NCI-H1105 treated with DMSO at 0.1 percent for 48 hours (cell line): ENCODE results near the gene ZNF423.
A peak's percentile ranks its signal among the peaks of the same experiment; 100 is the strongest.

Source experiments
- DNase-seq: peaks from one replicate; lab custom pipeline; 2025; lab: John Stamatoyannopoulos, UW

ZNF423 gene

GRCh38 chr16:49750341-49751000, 105.4 kb downstream of the ZNF423 start:
- no peak for DNase-seq

GRCh38 chr16:49749816-49750215, 106.1 kb downstream of the ZNF423 start:
- DNase-seq: no peak

- peak; percentile 94 for DNase-seq
Observed at GRCh38 chr16:49748322-49748721, 107.6 kb downstream of the ZNF423 start.

GRCh38 chr16:49747654-49748053, 108.3 kb downstream of the ZNF423 start:
- no peak for DNase-seq

- no peak for DNase-seq
Observed at GRCh38 chr16:49746545-49746944, 109.4 kb downstream of the ZNF423 start.

GRCh38 chr16:49745311-49745747, 110.6 kb downstream of the ZNF423 start:
- DNase-seq: peak; percentile 47

- no peak for DNase-seq
Observed at GRCh38 chr16:49744244-49745220, 111.4 kb downstream of the ZNF423 start.

GRCh38 chr16:49743658-49744057, 112.3 kb downstream of the ZNF423 start:
- DNase-seq: no peak

GRCh38 chr16:49743203-49743464, 112.8 kb downstream of the ZNF423 start:
- DNase-seq: no peak

- no peak for DNase-seq
Observed at GRCh38 chr16:49742428-49743202, 113.3 kb downstream of the ZNF423 start.

GRCh38 chr16:49740256-49740655, 115.7 kb downstream of the ZNF423 start:
- DNase-seq: no peak

- peak; percentile 8 for DNase-seq
Observed at GRCh38 chr16:49739381-49739780, 116.5 kb downstream of the ZNF423 start.

GRCh38 chr16:49738832-49739231, 117.1 kb downstream of the ZNF423 start:
- no peak for DNase-seq

- DNase-seq: no peak
Observed at GRCh38 chr16:49738001-49738400, 117.9 kb downstream of the ZNF423 start.

- DNase-seq: no peak
Observed at GRCh38 chr16:49737541-49737940, 118.4 kb downstream of the ZNF423 start.

- no peak for DNase-seq
Observed at GRCh38 chr16:49734331-49734730, 121.6 kb downstream of the ZNF423 start.

- DNase-seq: no peak
Observed at GRCh38 chr16:49733313-49734009, 122.5 kb downstream of the ZNF423 start.

- DNase-seq: no peak
Observed at GRCh38 chr16:49731911-49732310, 124.0 kb downstream of the ZNF423 start.

GRCh38 chr16:49730772-49731171, 125.1 kb downstream of the ZNF423 start:
- DNase-seq: no peak

GRCh38 chr16:49727611-49728010, 128.3 kb downstream of the ZNF423 start:
- no peak for DNase-seq

- DNase-seq: no peak
Observed at GRCh38 chr16:49726155-49726554, 129.8 kb downstream of the ZNF423 start.

GRCh38 chr16:49725651-49726050, 130.3 kb downstream of the ZNF423 start:
- DNase-seq: no peak
